Parathyroid adenoma (tissue), 2 donors: ENCODE results near the gene GAS7.

ENCODE experiments used
- H2AFZ ChIP-seq: fragments of 300-600 bp; sonication (generic); one replicate; pipeline ENCODE4 v1.7.0; 2017; ENCODE audit warnings: antibody characterized with exemption, mild to moderate bottlenecking
- H3K27ac ChIP-seq: fragments of 300-600 bp; sonication (generic); one replicate; pipeline ENCODE4 v1.7.0; 2017
- H3K27me3 ChIP-seq: fragments of 300-600 bp; sonication (generic); one replicate; pipeline ENCODE4 v1.7.0; 2017; ENCODE audit warnings: low read length; ENCODE audit not compliant: control insufficient read depth, insufficient read depth
- H3K36me3 ChIP-seq: fragments of 300-600 bp; sonication (generic); one replicate; pipeline ENCODE4 v1.7.0; 2017; ENCODE audit warnings: low read length; ENCODE audit not compliant: control insufficient read depth, insufficient read depth
- H3K4me1 ChIP-seq: fragments of 300-600 bp; sonication (generic); one replicate; pipeline ENCODE4 v1.7.0; 2017; ENCODE audit warnings: control low read depth
- H3K4me2 ChIP-seq: fragments of 300-600 bp; sonication (generic); one replicate; pipeline ENCODE4 v1.7.0; 2017; ENCODE audit warnings: low read length
- H3K4me3 ChIP-seq: fragments of 300-600 bp; sonication (generic); one replicate; pipeline ENCODE4 v1.7.0; 2017; ENCODE audit warnings: low read depth, low read length
- H3K79me2 ChIP-seq: fragments of 300-600 bp; sonication (generic); one replicate; pipeline ENCODE4 v1.7.0; 2017; ENCODE audit warnings: control low read depth
- H3K9ac ChIP-seq: fragments of 300-600 bp; sonication (generic); one replicate; pipeline ENCODE4 v1.7.0; 2017; ENCODE audit warnings: mild to moderate bottlenecking
- H3K9me3 ChIP-seq: fragments of 300-600 bp; sonication (generic); one replicate; pipeline ENCODE4 v1.7.0; 2017; ENCODE audit warnings: low read length; ENCODE audit not compliant: control insufficient read depth
- CTCF ChIP-seq: fragments of 300-600 bp; sonication (generic); IDR thresholded peaks from one replicate; pipeline ENCODE4 v1.7.0; 2017; ENCODE audit warnings: antibody characterized with exemption, mild to moderate bottlenecking
- donor health status: primary hyperparathyroidism.

The GAS7 gene

GRCh38 chr17:10224582-10225195, 26.3 kb upstream of the GAS7 start:
- H3K4me1 ChIP-seq: no peaks in the 10 kb centered on the region
- no peaks in the 10 kb centered on the region for H3K36me3 ChIP-seq
- H3K79me2 ChIP-seq: no peaks in the 10 kb centered on the region
- H3K27me3 ChIP-seq: no peaks in the 10 kb centered on the region
- no peak for TF ChIP-seq CTCF
- no peak overlapping the region for H2AFZ ChIP-seq
- no peak overlapping the region for H3K27ac ChIP-seq
- no peak overlapping the region for H3K4me3 ChIP-seq
- no peak overlapping the region for H3K9ac ChIP-seq
- H3K9me3 ChIP-seq: no peaks in the 10 kb centered on the region
- H3K4me2 ChIP-seq: no peak overlapping the region

GRCh38 chr17:10219193-10219592, 20.8 kb upstream of the GAS7 start:
- no peaks in the 10 kb centered on the region for H3K36me3 ChIP-seq
- H3K4me1 ChIP-seq: no peaks in the 10 kb centered on the region
- H3K27me3 ChIP-seq: no peaks in the 10 kb centered on the region
- no peak overlapping the region for H3K27ac ChIP-seq
- no peaks in the 10 kb centered on the region for H3K9me3 ChIP-seq
- H3K4me3 ChIP-seq: no peak overlapping the region
- TF ChIP-seq CTCF: no peak
- no peak overlapping the region for H2AFZ ChIP-seq
- H3K9ac ChIP-seq: no peak overlapping the region
- H3K4me2 ChIP-seq: no peak overlapping the region
- H3K79me2 ChIP-seq: no peaks in the 10 kb centered on the region

- Histone ChIP-seq H3K4me2 (no peak overlapping the region), H3K27me3 (no peaks in the 10 kb centered on the region), H3K4me3 (no peak overlapping the region), H3K27ac (no peak overlapping the region), H3K9me3 (no peaks in the 10 kb centered on the region), H3K9ac (no peak overlapping the region), H2AFZ (no peak overlapping the region), H3K4me1 (no peaks in the 10 kb centered on the region), H3K79me2 (no peaks in the 10 kb centered on the region), H3K36me3 (no peaks in the 10 kb centered on the region)
- no peak for TF ChIP-seq CTCF
These were observed 19.5 kb upstream of the GAS7 start for GRCh38 chr17:10217916-10218315.

- TF ChIP-seq CTCF: no peak
- H3K36me3 ChIP-seq: no peaks in the 10 kb centered on the region
- no peaks in the 10 kb centered on the region for H3K27me3 ChIP-seq
- H3K79me2 ChIP-seq: no peaks in the 10 kb centered on the region
- H3K4me3 ChIP-seq: no peak overlapping the region
- no peak overlapping the region for H3K27ac ChIP-seq
- H2AFZ ChIP-seq: no peak overlapping the region
- no peaks in the 10 kb centered on the region for H3K4me1 ChIP-seq
- no peak overlapping the region for H3K9ac ChIP-seq
- no peak overlapping the region for H3K4me2 ChIP-seq
- H3K9me3 ChIP-seq: no peaks in the 10 kb centered on the region
These were observed 18.0 kb upstream of the GAS7 start for GRCh38 chr17:10216213-10216938.

- H3K27ac ChIP-seq: no peak overlapping the region
- H3K4me2 ChIP-seq: no peak overlapping the region
- H2AFZ ChIP-seq: no peak overlapping the region
- no peaks in the 10 kb centered on the region for H3K36me3 ChIP-seq
- no peak overlapping the region for H3K4me3 ChIP-seq
- no peak overlapping the region for H3K9ac ChIP-seq
- no peaks in the 10 kb centered on the region for H3K79me2 ChIP-seq
- TF ChIP-seq CTCF: no peak
- no peaks in the 10 kb centered on the region for H3K4me1 ChIP-seq
- H3K27me3 ChIP-seq: no peaks in the 10 kb centered on the region
- H3K9me3 ChIP-seq: no peaks in the 10 kb centered on the region
These were observed 16.9 kb upstream of the GAS7 start for GRCh38 chr17:10215286-10215685.
